Measurements from ENCODE around the gene PIAS1. TPM values are rescaled to one million over a fixed set of nuclear protein-coding genes. Genes with fewer than 3 reads are reported as not detected.
A peak's percentile ranks its signal among the peaks of the same experiment; 100 is the strongest.

PIAS1 gene
- total and polyA plus RNA-seq, 9 of the 15 experiments (the other 6 are each of a cell fraction or from before 2014, with no cell fraction given) = 18.0 to 59.1 (median 28.5) TPM

GRCh38 chr15:68192117-68192516 is 138.0 kb downstream of the PIAS1 start:
- ChIA-PET POLR2A (interaction anchor here (0.5 to 1.5 kb wide), 3 partner anchors 13 to 137 kb away, joined by 3 to 4 read pairs (median 3); partner anchors contain the start of gene CALML4), CTCF (ENCODE audit: low intra/inter-chr PET ratio) (no interaction called here)
- no TSS peak for BruUV-seq (replicated peaks)
- ATAC-seq (peak; percentile 12; the same call in 1 of the 3 replicates), FAIRE-seq (no peak), DNase-seq (ENCODE audit: extremely low read depth in 1 of 4, low spot score in 3 of 4) (no peak)
- intact Hi-C loops (cut with micrococcal nuclease) = no loop called here
- Histone ChIP-seq H3K27me3 (ENCODE audit: control insufficient read depth in 2 of 2, insufficient read depth in 2 of 2, low read length in 2 of 2) (no peaks in the 10 kb centered on the region), H3K9me3 (replicated peaks; ENCODE audit: control insufficient read depth, insufficient read depth, low read depth, low read length) (no peaks in the 10 kb centered on the region), H3K4me2 (ENCODE audit: insufficient read depth, low read length) (no peak overlapping the region), H2AFZ (ENCODE audit: low read depth, low read length) (no peak overlapping the region), H3K36me3 (ENCODE audit: control insufficient read depth, insufficient read depth, low read length) (peaks cover 83% of the 10 kb centered on the region), H3K9ac (ENCODE audit: insufficient read depth in 1 of 2, low read depth in 2 of 2, low read length in 2 of 2) (no peak overlapping the region), H3K4me3 (no peak overlapping the region), H3K79me2 (ENCODE audit: control insufficient read depth, insufficient read depth, low read length) (no peaks in the 10 kb centered on the region), H3K9me1 (ENCODE audit: control insufficient read depth, insufficient read depth, low read length) (no peaks in the 10 kb centered on the region), H3K4me1 (replicated peaks in 1 of 2; ENCODE audit: control insufficient read depth in 2 of 2, insufficient read depth in 2 of 2, low read length in 2 of 2) (peaks cover 0 to 6% of the 10 kb centered on the region in 2 experiments; a peak in 3 of 5 replicates), H4K20me1 (replicated peaks; ENCODE audit: control insufficient read depth, insufficient read depth, low read length) (no peaks in the 10 kb centered on the region), H3K27ac (ENCODE audit: extremely low read depth, low read depth, low read length) (no peak overlapping the region)
- in situ Hi-C loops (cut with MboI) = no loop called here
- whole genome bisulfite sequencing (ENCODE audit: insufficient coverage, low coverage, missing lambda C conversion rate) = 83% methylated on average over 4 of the region's 4 CpGs
- TF ChIP-seq HES1 (IDR thresholded peaks at IDR 0.05; ENCODE audit: low read depth) = no peak
- TF ChIP-seq MGA (IDR thresholded peaks at IDR 0.05) = no peak
- no peak for TF ChIP-seq L3MBTL2 (IDR thresholded peaks at IDR 0.05)
- no peak for TF ChIP-seq E2F3 (CRISPR knock-in tag; IDR thresholded peaks at IDR 0.05)
- no peak for TF ChIP-seq ZKSCAN1 (IDR thresholded peaks at IDR 0.05; ENCODE audit: low read depth, low read length)
- TF ChIP-seq POLR2A (conservative IDR thresholded peaks at IDR 0.05) = peak; percentile 16; the same call in 1 of the 2 replicates
- no peak for TF ChIP-seq ZNF41 (CRISPR knock-in tag; conservative IDR thresholded peaks at IDR 0.05)
- TF ChIP-seq RBM15 (IDR thresholded peaks at IDR 0.05; ENCODE audit: insufficient read depth, low read length) = no peak
- 0 out of 2 replicates have a peak, but pooled peaks have one; percentile 14 for TF ChIP-seq POLR2AphosphoS5 (IDR thresholded peaks at IDR 0.05; ENCODE audit: control insufficient read depth, insufficient read depth, low read depth, low read length)
- no peak for TF ChIP-seq KLF13 (tag; IDR thresholded peaks at IDR 0.05; ENCODE audit: borderline replicate concordance, low read depth)

Data from K562 (cell line).